ENCODE data around the gene C10orf62. TPM values are rescaled to one million over a fixed set of nuclear protein-coding genes. Genes with fewer than 3 reads are reported as not detected.

The C10orf62 gene
- total and polyA plus RNA-seq, 9 of the 15 experiments (the other 6 are each of a cell fraction or from before 2014, with no cell fraction given): not detected

- H2AFZ ChIP-seq (ENCODE audit: low read depth, low read length): no peak overlapping the region
- H3K4me1 ChIP-seq (replicated peaks in 1 of 2; ENCODE audit: control insufficient read depth in 2 of 2, insufficient read depth in 2 of 2, low read length in 2 of 2): peaks cover 11 to 23% of the 10 kb centered on the region in 2 experiments; a peak in 4 of 5 replicates
- DNase-seq (ENCODE audit: extremely low read depth in 1 of 4, low spot score in 3 of 4) (no peak), FAIRE-seq (no peak), ATAC-seq (no peak)
- no peaks in the 10 kb centered on the region for H3K27me3 ChIP-seq (ENCODE audit: control insufficient read depth in 2 of 2, insufficient read depth in 2 of 2, low read length in 2 of 2)
- H3K9ac ChIP-seq (ENCODE audit: insufficient read depth in 1 of 2, low read depth in 2 of 2, low read length in 2 of 2): no peak overlapping the region
- ChIA-PET CTCF (ENCODE audit: low intra/inter-chr PET ratio) (no interaction called here), POLR2A (no interaction called here)
- no peak for TF ChIP-seq NELFE (IDR thresholded peaks at IDR 0.05; ENCODE audit: insufficient read depth, insufficient read length)
- TF ChIP-seq RHOXF2B (CRISPR knock-in tag; conservative IDR thresholded peaks at IDR 0.05): no peak
- TF ChIP-seq HMBOX1 (IDR thresholded peaks at IDR 0.05): no peak
- no peak for TF ChIP-seq SMAD2 (IDR thresholded peaks at IDR 0.05; ENCODE audit: low read depth, low read length)
- TF ChIP-seq, protein P1, sequence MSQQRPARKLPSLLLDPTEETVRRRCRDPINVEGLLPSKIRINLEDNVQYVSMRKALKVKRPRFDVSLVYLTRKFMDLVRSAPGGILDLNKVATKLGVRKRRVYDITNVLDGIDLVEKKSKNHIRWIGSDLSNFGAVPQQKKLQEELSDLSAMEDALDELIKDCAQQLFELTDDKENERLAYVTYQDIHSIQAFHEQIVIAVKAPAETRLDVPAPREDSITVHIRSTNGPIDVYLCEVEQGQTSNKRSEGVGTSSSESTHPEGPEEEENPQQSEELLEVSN (IDR thresholded peaks at IDR 0.05; ENCODE audit: borderline replicate concordance in 1 of 2, extremely low read depth in 1 of 2, insufficient read depth in 1 of 2, insufficient read length in 1 of 2, low read depth in 1 of 2, low read length in 1 of 2, poor library complexity in 1 of 2, severe bottlenecking in 1 of 2): no peak
- no peak for TF ChIP-seq PRPF4 (IDR thresholded peaks at IDR 0.05; ENCODE audit: insufficient read depth, low read depth, low read length, poor library complexity, severe bottlenecking)
- TF ChIP-seq ZSCAN32 (CRISPR knock-in tag; IDR thresholded peaks at IDR 0.05): no peak
- H3K9me1 ChIP-seq (ENCODE audit: control insufficient read depth, insufficient read depth, low read length): no peaks in the 10 kb centered on the region
- no peak overlapping the region for H3K4me2 ChIP-seq (ENCODE audit: insufficient read depth, low read length)
- 70% methylated on average over 3 of the region's 4 CpGs for WGBS (ENCODE audit: insufficient coverage, low coverage, missing lambda C conversion rate)
- H3K4me3 ChIP-seq: no peak overlapping the region
- intact Hi-C loops (cut with micrococcal nuclease) (no loop called here), in situ Hi-C loops (cut with MboI) (no loop called here)
- BruUV-seq (replicated peaks): no TSS peak
- H3K79me2 ChIP-seq (ENCODE audit: control insufficient read depth, insufficient read depth, low read length): no peaks in the 10 kb centered on the region
- H3K36me3 ChIP-seq (ENCODE audit: control insufficient read depth, insufficient read depth, low read length): no peaks in the 10 kb centered on the region
- no peak overlapping the region for H3K27ac ChIP-seq (ENCODE audit: extremely low read depth, low read depth, low read length)
- H3K9me3 ChIP-seq (replicated peaks; ENCODE audit: control insufficient read depth, insufficient read depth, low read depth, low read length): no peaks in the 10 kb centered on the region
- H4K20me1 ChIP-seq (replicated peaks; ENCODE audit: control insufficient read depth, insufficient read depth, low read length): no peaks in the 10 kb centered on the region
Measured at GRCh38 chr10:97593421-97593820, 3.9 kb downstream of the C10orf62 start.

Measured in K562 (cell line).